ENCODE results near the gene TTC39C.

TTC39C gene

GRCh38 chr18:24014062-24014985 is at the start of gene TTC39C:
TTC39C (plus strand) TSS chr18:24014754; CDS start chr18:24014872, 118 bp downstream.
- Histone ChIP-seq H3K27ac (ENCODE audit: low read length) (peak within 1 kb of the TSS; percentile 79), H3K9me3 (ENCODE audit: insufficient read depth, low read length, severe bottlenecking) (no peaks in the 10 kb centered on the region), H4K20me1 (ENCODE audit: insufficient read depth, low read length) (peaks cover 31% of the 10 kb centered on the region), H3K27me3 (ENCODE audit: insufficient read depth, low read length, poor library complexity) (no peaks in the 10 kb centered on the region), H3K4me2 (ENCODE audit: insufficient read depth, low read length) (peak within 1 kb of the TSS; percentile 89), H2AFZ (ENCODE audit: low read depth, low read length) (peak within 1 kb of the TSS; percentile 79), H3K9ac (ENCODE audit: low read depth, low read length) (peak within 1 kb of the TSS; percentile 84), H3K4me3 (ENCODE audit: low read depth in 1 of 2, low read length in 2 of 2) (peak within 1 kb of the TSS; percentile 71 to 76), H3K36me3 (ENCODE audit: insufficient read depth, low read length) (0 out of 2 replicates have a peak, but pooled peaks cover 7% of the 10 kb centered on the region), H3K4me1 (ENCODE audit: insufficient read depth, low read length) (peaks cover 90% of the 10 kb centered on the region), H3K79me2 (ENCODE audit: insufficient read depth, low read length) (peaks cover 44% of the 10 kb centered on the region)
- peak; percentile 62 for ATAC-seq (ENCODE audit: insufficient read depth, low read depth)
- TF ChIP-seq EZH2 (IDR thresholded peaks at IDR 0.05; ENCODE audit: borderline replicate concordance, low read depth, low read length, severe bottlenecking) (no peak), CTCF (IDR thresholded peaks at IDR 0.05; ENCODE audit: borderline replicate concordance, extremely low read depth, low read length, poor library complexity, severe bottlenecking) (peak; percentile 6)
- DNase-seq, result peak; percentile 77

- Histone ChIP-seq H3K4me3 (ENCODE audit: low read depth in 1 of 2, low read length in 2 of 2) (peak overlapping the region in 1 of 2 experiments; percentile 4; a peak in 1 of 4 replicates), H3K4me1 (ENCODE audit: insufficient read depth, low read length) (peaks cover 67% of the 10 kb centered on the region), H3K27ac (ENCODE audit: low read length) (peak overlapping the region; percentile 94), H3K4me2 (ENCODE audit: insufficient read depth, low read length) (peak overlapping the region; percentile 54), H3K79me2 (ENCODE audit: insufficient read depth, low read length) (no peaks in the 10 kb centered on the region), H2AFZ (ENCODE audit: low read depth, low read length) (no peak overlapping the region), H4K20me1 (ENCODE audit: insufficient read depth, low read length) (no peaks in the 10 kb centered on the region), H3K36me3 (ENCODE audit: insufficient read depth, low read length) (no peaks in the 10 kb centered on the region), H3K9ac (ENCODE audit: low read depth, low read length) (peak overlapping the region; percentile 47), H3K9me3 (ENCODE audit: insufficient read depth, low read length, severe bottlenecking) (no peaks in the 10 kb centered on the region), H3K27me3 (ENCODE audit: insufficient read depth, low read length, poor library complexity) (no peaks in the 10 kb centered on the region)
- ATAC-seq (ENCODE audit: insufficient read depth, low read depth) (no peak), DNase-seq (no peak)
- TF ChIP-seq CTCF (IDR thresholded peaks at IDR 0.05; ENCODE audit: borderline replicate concordance, extremely low read depth, low read length, poor library complexity, severe bottlenecking) (no peak), EZH2 (IDR thresholded peaks at IDR 0.05; ENCODE audit: borderline replicate concordance, low read depth, low read length, severe bottlenecking) (no peak)
Measured at GRCh38 chr18:23966909-23967308, 47.6 kb upstream of the TTC39C start.

GRCh38 chr18:23967321-23968089 is 47.0 kb upstream of the TTC39C start:
- DNase-seq (peak; percentile 80), ATAC-seq (ENCODE audit: insufficient read depth, low read depth) (peak; percentile 69)
- peak overlapping the region in 1 of 2 experiments; percentile 27; a peak in 2 of 4 replicates for H3K4me3 ChIP-seq (ENCODE audit: low read depth in 1 of 2, low read length in 2 of 2)
- peak overlapping the region; percentile 94 for H3K27ac ChIP-seq (ENCODE audit: low read length)
- TF ChIP-seq CTCF (IDR thresholded peaks at IDR 0.05; ENCODE audit: borderline replicate concordance, extremely low read depth, low read length, poor library complexity, severe bottlenecking) (no peak), EZH2 (IDR thresholded peaks at IDR 0.05; ENCODE audit: borderline replicate concordance, low read depth, low read length, severe bottlenecking) (no peak)
- peak overlapping the region; percentile 47 for H3K9ac ChIP-seq (ENCODE audit: low read depth, low read length)
- no peaks in the 10 kb centered on the region for H3K79me2 ChIP-seq (ENCODE audit: insufficient read depth, low read length)
- H2AFZ ChIP-seq (ENCODE audit: low read depth, low read length), result peak overlapping the region; percentile 40
- no peaks in the 10 kb centered on the region for H3K36me3 ChIP-seq (ENCODE audit: insufficient read depth, low read length)
- H3K4me2 ChIP-seq (ENCODE audit: insufficient read depth, low read length), result peak overlapping the region; percentile 54
- no peaks in the 10 kb centered on the region for H3K9me3 ChIP-seq (ENCODE audit: insufficient read depth, low read length, severe bottlenecking)
- H3K27me3 ChIP-seq (ENCODE audit: insufficient read depth, low read length, poor library complexity), result no peaks in the 10 kb centered on the region
- no peaks in the 10 kb centered on the region for H4K20me1 ChIP-seq (ENCODE audit: insufficient read depth, low read length)
- peaks cover 68% of the 10 kb centered on the region for H3K4me1 ChIP-seq (ENCODE audit: insufficient read depth, low read length)

Data from DND-41 (cell line).